Hematopoietic multipotent progenitor cell treated with erythropoietin and hydrocortisone succinate and interleukin-3 and kit ligand, for 17 days (in vitro differentiated cells): ENCODE measurements around the gene PEAK1.

Experiments
- DNase-seq: peaks from one replicate; pipeline ENCODE4 v3.0.0-alpha.2; 2015; ENCODE audit warnings: low spot score

Gene PEAK1

GRCh38 chr15:77063249-77063648 lies 356.7 kb downstream of the PEAK1 start:
- no peak for DNase-seq

- no peak for DNase-seq
Observed at GRCh38 chr15:77060546-77060945, 359.4 kb downstream of the PEAK1 start.

GRCh38 chr15:77059786-77060361 lies 360.0 kb downstream of the PEAK1 start:
- no peak for DNase-seq

GRCh38 chr15:77058468-77058867 lies 361.4 kb downstream of the PEAK1 start:
- DNase-seq, result no peak

- DNase-seq, result no peak
Observed at GRCh38 chr15:77057685-77058084, 362.2 kb downstream of the PEAK1 start.

GRCh38 chr15:77057072-77057471 lies 362.8 kb downstream of the PEAK1 start:
- DNase-seq, result no peak

- DNase-seq, result no peak
Observed at GRCh38 chr15:77053709-77054108, 366.2 kb downstream of the PEAK1 start.

GRCh38 chr15:77052556-77052955 lies 367.3 kb downstream of the PEAK1 start:
- DNase-seq, result no peak
